Esophagus (tissue), 2 donors: Measurements from ENCODE around the gene HPCAL1. TPM values are rescaled to one million over a fixed set of nuclear protein-coding genes. Genes with fewer than 3 reads are reported as not detected.

Experiments
- H3K27ac ChIP-seq, 2 donors: one replicate each; pipeline ENCODE4 v1.5.1; 2013; ENCODE audit warnings: low read depth in 2 of 2, mild to moderate bottlenecking in 2 of 2, inconsistent platforms in 1 of 2, low read length in 1 of 2, moderate library complexity in 1 of 2
- H3K27me3 ChIP-seq, 2 donors: one replicate each; pipeline ENCODE4 v1.6.1; 2013; ENCODE audit warnings: low read length in 2 of 2, control low read depth in 1 of 2, mild to moderate bottlenecking in 1 of 2; ENCODE audit not compliant: insufficient read depth in 2 of 2, control insufficient read depth in 1 of 2
- H3K36me3 ChIP-seq, 2 donors: one replicate each; pipeline ENCODE4 v1.6.1; 2013; ENCODE audit warnings: low read length in 1 of 2; ENCODE audit not compliant: control insufficient read depth in 2 of 2, insufficient read depth in 2 of 2
- H3K4me1 ChIP-seq, 2 donors: one replicate each; pipeline ENCODE4 v1.6.1; 2013; ENCODE audit warnings: low read length in 1 of 2; ENCODE audit not compliant: control insufficient read depth in 2 of 2, insufficient read depth in 2 of 2
- H3K4me3 ChIP-seq, 2 donors: one replicate each; pipeline ENCODE4 v1.5.1; 2013; ENCODE audit warnings: low read length in 2 of 2, mild to moderate bottlenecking in 2 of 2, low read depth in 1 of 2, moderate library complexity in 1 of 2
- H3K9me3 ChIP-seq, 2 donors: one replicate each; pipeline ENCODE4 v1.6.1; 2013; ENCODE audit warnings: mild to moderate bottlenecking in 2 of 2, low read depth in 1 of 2, low read length in 1 of 2, moderate library complexity in 1 of 2; ENCODE audit not compliant: control insufficient read depth in 2 of 2, insufficient read depth in 1 of 2
- WGBS, 2 donors: extraction: QIAGEN DNeasy Blood & Tissue Kit; methylation state at CpG; one replicate each; pipeline ENCODE4 v1.1.7; 2013; 5-methylcytosine and 5-hydroxymethylcytosine counted together
- polyA plus RNA-seq, 2 donors: library from polyadenylated mRNA; stranded (reverse); fragments of 200-250 nt; gene quantifications; one replicate each; pipeline ENCODE4 v1.2.3, GENCODE V29; 2013
- donor health status: healthy with polysubstance abuse.
- donor health status: Bipolar disorder and iron deficiency.

HPCAL1 gene
- polyA plus RNA-seq, 2 donors, result 6.2 to 13.2 TPM

DNA sequence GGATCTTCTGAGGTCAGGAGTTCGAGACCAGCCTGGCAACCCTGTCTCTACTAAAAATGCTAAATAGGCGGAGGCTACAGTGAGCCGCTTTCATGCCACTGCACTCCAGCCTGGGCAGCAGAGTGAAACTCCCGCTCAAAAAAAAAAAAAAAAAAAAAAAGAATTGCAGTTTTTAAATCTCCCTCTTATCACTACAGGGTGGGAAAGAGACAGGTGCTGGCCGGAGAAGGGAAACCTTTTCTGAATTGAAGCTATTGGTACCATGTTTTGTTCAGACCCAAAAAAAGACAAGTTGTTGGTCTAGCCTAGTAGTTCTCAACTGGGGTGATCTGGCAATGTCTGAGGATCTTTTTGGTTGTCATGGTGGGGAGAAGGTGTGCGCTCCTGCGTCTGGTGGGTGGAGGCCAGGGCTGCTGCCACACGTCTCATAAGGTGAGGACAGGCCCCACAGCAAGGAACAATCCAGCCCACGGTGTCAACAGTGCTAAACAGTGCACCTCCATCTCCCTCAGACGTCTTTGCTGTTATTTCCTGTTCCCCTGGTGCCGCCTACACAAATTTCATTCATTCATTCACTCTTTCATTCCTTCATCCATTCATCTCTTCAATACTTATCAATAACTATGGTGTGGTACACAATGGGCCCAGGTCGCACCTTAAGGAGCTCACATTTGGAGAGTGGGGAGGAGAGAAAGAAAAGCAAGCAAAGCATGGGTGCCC, 174.2 kb downstream of the HPCAL1 start:
- H3K9me3 ChIP-seq, result no peaks in the 10 kb centered on the region
- H3K27me3 ChIP-seq, result no peaks in the 10 kb centered on the region
- H3K4me3 ChIP-seq, result no peak overlapping the region
- no peak overlapping the region for H3K27ac ChIP-seq
- no peaks in the 10 kb centered on the region for H3K36me3 ChIP-seq
- 87 to 91% methylated on average over 12 of the region's 12 CpGs for WGBS, 2 donors
- no peaks in the 10 kb centered on the region for H3K4me1 ChIP-seq

Other genes with a start within 250 kb of the HPCAL1 start
- under 1 TPM; 0.29 to 0.94 TPM for gene CYS1, start 222.5 kb upstream of the HPCAL1 start, polyA plus RNA-seq
- 10 to 100 TPM; 14.8 to 43.2 TPM for gene RRM2, start 180.2 kb upstream of the HPCAL1 start, polyA plus RNA-seq
- 10 to 100 TPM in 1 of 2 donors, 1 to 10 TPM in 1; 5.1 to 19.4 TPM for gene ODC1, start 145.4 kb downstream of the HPCAL1 start, polyA plus RNA-seq